GM21447 (cell line): ENCODE data around the gene EYS.
A peak's percentile ranks its signal among the peaks of the same experiment; 100 is the strongest.

Source experiments
- ATAC-seq: cut with Tn5 transposase; IDR thresholded peaks from one replicate; pipeline ENCODE4 v1.9.1; 2021; ENCODE audit not compliant: unreplicated experiment

The EYS gene

DNA sequence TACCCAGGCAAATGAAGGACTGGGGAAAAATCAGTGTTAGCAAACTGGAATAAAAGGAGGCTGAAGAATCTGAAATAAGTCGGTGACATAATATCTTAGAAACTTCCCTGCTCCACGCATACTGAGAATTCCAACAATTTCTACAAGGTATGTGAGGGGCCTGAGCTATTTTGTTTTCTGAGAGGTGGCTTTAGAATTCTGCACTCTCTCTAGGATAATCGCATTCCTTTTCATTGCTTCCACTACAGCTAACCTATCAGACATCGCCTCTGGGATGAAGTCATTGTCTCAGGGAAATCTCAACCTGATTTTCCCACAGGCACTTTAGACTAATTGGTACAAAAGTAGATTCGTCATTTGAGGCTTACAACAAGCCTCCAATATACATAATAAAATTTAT lies 1330.6 kb downstream of the EYS start:
- ATAC-seq, result no peak

DNA sequence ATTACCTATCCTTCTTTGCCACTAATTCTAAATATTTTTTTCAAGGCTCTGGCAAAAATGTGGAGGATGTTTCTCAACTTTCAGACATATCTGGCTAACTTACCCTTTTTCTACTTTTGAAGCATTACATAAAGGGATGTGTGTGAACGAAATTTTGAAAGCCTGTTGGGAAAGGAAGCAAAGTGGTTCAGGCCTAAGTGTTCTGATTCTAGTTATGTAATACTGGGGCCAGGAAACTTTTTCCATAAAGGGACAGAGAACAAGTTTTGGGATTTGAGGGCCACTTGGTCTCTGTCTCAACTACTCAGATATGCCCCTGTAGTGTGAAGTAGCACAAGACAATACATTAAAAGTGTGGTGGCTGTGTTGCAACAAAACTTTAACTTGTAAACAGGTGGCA lies 1349.6 kb downstream of the EYS start:
- no peak for ATAC-seq

DNA sequence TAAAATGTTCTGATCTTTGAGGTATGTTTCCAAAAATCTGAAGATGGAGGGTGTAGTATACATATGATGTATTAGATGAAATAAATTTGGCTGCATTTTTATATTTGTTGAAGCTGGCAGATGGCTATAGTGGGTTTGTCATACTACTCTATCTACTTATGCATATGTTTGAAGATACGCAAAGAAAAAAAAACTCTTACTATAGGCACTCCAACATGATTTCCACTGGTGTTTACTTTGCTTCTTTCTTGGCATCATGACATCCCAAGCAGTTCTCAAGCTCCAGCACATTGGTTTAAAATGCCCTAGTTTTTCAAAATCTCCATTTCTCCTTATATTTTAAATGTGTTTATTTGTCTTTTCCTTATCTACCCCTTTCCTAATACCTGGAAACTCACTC lies 1359.6 kb downstream of the EYS start:
- ATAC-seq, result no peak

DNA sequence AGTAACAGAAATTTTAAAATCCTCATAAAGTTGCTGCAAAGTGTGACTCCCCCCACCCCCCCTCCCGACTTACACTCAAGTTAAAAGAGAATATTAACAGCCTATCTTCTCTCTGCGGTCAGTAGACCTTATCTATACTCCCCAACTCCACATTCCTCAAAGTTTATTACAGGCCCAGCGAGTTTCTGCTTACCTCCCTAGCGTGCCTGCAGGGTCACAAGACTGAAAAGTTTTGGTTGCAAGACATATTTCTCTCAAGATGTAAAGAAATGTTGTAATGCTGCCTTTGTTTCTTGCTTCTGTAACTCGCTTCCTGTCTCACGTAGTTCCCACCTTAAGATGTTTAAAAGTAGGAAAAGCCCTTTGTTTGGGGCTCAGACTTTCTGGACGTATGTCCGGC lies 1371.8 kb downstream of the EYS start:
- ATAC-seq, result no peak

DNA sequence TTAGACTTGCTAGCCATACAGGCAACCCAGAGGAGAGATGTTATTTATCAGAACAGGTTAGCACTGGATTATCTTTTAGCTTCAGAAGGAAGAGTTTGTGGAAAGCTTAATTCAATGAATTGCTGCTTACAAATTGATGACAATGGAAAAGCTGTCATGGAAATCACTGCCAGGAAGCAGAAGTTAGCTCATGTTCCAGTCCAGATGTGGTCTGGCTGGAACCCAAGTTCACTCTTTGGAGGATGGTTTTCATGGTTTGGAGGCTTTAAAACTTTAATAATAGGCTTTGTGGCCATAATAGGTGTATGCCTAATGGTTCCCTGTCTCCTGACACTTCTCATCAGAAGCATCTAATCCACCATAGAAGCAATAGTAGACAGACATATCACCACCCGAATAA lies 1372.4 kb downstream of the EYS start:
- ATAC-seq, result no peak

DNA sequence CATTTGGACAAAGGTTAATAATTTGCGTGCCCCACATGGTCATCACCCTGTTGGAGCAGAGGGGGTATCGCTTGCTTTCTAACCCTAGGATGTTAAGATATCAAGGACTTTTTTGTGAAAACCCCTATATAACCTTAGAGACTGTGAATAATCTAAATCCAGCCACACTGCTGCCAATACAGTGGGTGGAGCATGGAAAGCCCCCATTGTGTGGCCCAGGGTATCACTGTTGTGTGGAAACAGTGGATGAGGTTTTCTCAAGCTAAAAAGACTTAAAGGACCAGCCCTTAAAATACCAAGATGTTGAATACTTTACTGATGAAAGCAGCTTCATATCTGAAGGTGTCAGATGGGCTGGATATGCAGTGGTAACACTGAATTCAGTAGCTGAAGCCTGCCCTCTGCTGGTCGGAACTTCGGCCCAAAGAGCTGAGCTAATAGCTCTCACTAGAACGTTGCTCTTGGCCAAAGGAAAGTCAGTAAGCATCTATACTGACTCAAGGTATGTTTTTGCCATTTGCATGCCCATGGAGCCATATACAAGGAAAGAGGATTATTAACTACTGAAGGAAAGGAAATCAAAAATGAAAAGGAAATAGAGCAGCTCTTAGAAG lies 1376.2 kb downstream of the EYS start:
- ATAC-seq, result no peak

DNA sequence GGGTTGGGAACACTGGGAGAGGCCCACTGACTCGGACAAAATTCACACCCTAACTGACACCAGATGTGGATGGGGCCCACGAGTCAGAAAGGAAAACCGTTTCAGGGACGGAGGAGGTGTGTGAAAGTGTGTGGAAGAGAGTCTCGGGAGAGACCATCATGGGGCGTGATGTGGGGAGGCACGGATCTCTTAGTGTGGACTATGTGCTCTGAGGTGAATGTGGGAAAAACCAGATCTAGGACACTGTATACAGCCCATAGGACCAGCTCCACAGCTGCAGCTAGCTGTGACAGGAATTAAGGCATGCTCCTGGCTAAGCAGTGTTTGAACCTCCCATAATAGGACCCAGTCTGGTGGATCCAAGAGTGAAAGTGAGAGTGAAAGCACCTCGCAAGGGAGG lies 1380.1 kb downstream of the EYS start:
- no peak for ATAC-seq

DNA sequence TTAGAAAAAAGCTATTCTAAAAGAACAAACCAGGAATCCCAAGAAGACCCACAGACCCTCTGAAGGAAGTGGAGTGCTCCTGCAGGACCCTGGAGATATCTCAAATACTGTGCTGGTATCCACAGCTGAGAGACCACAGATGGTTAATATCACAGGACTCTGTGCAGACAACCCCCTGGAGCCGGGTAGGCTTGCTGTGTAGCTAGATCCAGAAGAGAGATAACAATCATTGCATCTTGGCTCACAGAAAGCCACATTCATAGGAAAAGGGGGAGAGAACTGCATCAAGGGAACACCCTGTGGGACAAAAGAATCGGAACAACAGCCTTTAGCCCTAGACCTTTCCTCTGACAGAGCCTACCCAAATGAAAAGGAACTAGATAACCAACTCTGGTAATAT lies 1381.9 kb downstream of the EYS start:
- ATAC-seq, result no peak

DNA sequence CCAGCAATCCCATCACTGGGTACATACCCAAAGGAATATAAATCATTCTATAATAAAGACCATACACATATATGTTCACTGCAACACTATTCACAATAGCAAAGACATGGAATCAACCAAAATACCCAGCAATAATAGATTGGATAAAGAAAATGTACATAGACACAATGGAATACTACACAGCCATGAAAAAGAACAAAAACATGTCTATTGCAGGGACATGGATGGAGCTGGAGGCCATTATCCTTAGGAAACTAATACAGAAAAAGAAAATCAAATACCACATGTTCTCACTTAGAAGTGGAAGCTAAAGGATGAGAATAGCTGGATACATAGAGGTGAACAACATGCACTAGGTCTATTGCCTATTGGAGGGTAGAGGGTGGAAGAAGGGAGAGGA lies 1396.8 kb downstream of the EYS start:
- no peak for ATAC-seq

DNA sequence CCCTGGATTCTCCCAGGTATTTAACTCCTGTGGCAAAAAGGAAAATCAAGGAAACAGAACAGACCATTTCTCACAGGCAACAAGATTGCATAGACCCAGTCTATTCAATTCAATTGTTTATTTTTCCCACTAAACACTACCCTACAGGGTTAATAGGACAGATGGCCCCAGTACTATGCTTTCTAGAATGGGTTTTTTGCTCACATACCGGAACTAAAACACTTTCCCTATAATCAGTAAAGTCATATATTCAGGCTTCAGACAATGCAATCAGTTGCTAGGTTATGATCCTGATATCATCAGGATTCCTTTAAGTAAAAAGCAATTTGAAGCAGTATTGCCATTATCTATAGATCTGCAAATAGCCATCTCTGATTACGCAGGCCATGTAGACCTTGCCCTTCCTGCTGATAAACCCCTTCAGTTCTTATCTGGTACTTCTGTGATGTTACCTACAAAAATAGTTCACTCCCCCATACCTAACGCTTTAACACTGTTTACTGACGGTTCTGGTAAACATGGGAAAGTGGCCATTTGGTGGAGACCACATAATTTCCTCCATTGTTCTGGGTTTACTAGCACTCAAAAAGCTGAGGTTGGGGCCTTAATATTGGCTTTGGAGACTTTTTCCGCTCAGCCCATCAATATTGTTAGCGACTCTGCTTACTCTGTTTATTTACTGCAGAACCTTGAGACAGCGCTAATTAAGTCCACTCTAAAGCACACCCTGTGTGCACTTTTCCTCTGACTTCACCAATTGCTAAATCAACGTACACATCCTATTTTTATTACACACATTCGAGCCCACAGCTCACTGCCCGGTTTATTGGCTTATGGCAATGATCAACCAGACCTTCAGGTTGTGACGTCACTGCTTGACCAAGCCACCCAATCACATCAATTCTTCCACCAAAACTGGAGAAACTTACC lies 1405.5 kb downstream of the EYS start:
- no peak for ATAC-seq

DNA sequence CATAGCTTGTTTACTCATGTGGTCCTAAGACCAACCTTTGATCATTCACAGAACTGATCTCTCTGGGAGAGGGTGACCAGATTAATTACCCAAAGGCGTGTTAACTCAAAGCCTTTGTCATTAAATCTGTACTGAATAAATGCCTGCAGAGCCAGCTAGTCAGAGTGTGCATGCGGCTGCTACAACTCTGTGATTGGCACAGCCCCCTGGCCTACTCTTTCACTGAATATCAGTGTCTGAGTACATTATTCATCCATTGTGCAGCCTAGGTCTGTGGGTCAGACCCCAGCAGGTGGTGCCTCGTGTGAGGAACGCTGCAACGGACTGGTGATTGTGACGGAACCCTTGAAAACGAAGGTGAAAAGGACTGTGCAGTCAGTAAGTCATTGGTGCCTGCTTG lies 1407.8 kb downstream of the EYS start:
- no peak for ATAC-seq

DNA sequence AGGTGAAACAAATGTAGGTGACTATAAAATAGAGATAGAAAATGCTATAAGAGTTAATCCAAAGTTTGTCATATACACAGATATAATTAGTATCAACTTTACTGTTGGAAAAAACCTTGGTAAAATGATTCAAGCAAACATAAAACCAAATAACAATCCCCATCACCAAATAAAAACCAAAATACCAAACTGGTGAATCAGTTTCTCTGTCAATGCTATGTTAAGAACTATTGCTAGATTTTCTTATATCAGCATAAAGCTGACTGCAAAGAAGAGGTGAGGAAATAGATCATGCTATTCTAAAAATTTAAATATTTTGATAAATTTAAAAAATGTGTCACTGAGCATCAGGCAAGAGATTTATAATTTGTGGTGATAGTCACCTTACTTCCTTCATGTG lies 1413.0 kb downstream of the EYS start:
- ATAC-seq, result no peak

DNA sequence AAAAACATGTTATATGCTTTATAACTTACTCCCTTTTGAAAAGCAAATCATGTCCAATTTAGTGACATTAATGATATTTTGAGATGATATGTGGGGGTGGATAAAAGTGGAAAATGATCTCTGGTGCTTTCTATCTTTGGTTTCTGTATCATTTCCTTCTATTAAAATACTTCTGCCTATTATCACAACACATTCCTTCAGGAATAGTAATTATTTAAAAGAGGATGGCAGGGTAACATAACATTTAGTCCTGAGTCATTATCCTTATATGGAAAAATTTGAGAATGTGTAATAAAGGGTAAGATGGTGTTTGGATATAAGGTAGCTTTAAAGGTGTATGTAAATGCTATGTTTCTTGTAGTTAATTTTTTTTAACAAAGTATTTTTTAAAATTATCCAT lies 1413.7 kb downstream of the EYS start:
- no peak for ATAC-seq

DNA sequence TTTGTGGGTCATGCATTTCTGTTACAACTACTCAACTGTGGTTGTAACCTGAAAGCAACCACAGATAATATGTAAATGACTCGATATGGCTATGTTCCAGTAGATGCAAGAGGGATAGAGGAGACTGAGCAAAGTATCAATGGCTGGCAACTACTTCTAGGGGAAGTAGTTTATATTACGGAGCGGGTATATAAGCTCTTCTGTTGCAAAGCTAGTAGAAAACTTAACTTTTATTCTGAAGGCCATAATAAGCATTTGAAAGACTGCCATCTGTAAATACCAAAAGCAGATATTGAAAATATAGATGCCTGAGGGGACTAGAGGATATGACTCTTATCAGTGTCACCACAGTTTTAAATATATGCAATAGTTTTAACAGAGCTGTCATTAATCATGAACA lies 1416.2 kb downstream of the EYS start:
- no peak for ATAC-seq

DNA sequence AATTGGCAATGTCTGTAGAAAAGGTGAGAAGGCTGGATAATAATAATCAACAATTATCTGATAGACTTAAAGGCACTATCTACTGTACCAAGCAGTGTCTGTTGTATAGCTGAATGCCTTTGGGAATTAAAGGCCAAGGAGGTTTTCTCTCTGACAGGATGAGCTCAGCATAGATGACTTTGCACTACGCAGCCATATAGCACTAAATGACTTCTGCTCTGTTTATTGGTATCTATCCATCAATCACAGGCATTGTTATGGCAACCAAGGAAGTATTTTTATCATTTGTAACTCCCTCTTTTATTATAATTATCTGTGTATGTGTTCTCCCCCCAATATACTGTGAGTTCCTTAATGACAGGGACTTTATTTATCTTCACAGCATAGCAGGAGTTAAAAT lies 1417.1 kb downstream of the EYS start:
- ATAC-seq, result no peak

DNA sequence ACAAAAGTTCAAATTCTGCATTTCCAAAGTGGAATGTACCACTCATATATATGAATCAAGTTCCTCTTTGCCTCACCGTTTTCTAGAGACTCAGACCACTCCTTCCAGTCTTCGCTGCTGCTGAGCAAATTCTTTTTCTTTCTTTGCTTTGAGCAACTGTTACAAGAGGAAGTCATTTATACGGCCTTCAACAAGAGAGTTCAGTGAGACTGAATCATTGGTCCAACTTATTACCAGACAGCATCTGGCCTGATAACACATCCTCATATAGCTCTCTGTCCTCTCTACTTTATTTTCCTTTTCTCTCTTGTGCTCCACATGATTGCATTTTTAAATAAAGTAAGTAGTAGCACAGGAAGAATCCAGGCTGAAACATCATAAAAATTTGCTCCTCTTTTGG lies 1418.7 kb downstream of the EYS start:
- no peak for ATAC-seq

DNA sequence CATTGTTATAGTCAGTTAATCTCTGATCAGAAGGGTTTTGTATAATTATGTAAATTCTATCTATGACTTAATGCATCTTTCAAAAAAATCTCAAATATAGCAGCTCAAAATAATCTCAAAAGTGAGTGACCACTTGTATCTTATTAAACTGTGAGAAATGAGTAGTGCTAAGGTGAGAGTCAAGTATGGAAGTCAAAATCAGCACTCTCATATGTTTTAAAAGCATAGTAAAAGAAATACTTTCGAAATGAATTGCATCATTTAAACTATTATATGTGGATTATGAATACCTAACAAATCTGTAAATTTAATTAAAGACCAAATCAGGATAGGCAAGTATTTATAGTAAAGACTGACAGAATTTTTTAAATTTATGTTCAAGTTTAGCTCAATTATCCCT lies 1425.9 kb downstream of the EYS start:
- ATAC-seq, result no peak

DNA sequence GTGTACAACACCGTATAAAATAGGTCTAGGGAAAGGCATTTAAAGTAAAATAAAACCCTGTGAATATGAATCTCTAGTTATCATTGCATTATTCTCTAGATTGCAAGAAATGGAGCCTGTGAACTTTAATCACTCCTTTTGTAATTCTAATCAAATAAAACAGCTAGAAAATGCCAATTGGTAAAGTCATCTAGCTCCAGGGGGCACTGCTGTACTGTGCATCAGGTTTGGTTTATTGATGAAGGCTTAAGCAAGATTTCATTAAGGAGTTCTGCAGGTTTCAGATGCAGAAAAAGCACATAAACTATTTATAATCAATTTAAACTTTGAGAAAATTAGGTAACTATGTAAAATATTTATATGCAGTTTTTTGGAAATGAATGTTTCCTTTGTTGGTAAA lies 1426.5 kb downstream of the EYS start:
- no peak for ATAC-seq

DNA sequence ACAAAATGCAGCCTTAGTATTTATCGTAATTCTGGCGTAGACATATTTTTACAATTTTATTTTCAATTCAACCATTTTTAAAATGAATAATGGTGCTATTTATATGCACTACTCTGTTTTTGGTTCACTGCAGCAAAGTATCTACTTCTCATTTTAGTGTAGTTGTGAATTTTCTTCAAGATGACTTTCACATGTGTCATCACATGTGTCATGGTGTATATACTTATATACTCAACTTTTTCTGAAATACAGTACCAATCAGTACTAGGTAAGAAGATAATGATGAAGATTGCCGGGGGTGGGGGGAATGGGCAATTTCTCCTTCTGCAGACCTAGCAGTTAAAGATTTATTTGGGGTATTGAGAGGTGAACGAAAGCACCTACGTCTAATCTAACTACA lies 1436.9 kb downstream of the EYS start:
- ATAC-seq, result no peak

DNA sequence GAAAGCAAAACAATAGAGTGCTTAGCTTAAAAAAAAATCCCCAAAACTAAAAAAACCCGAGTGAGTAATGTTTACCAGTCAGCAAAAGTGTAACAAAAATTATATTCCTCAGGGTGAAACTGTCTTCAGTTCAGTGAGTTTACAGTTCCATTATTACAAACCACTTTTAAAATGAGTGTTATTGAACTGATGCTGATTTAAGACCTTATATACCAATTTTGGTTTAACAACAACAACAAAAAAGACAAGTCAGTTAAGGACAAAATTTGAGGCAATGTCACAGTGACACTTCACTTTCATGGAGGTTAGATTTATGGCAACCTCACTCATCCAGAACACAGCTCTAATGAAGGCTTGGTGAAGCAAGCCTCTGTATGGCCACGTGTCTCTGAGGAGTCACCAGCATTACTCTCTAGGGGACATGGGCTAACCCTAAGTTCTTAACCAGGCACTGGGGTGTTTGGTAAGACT lies 1440.6 kb downstream of the EYS start:
- ATAC-seq, result peak; percentile 77

DNA sequence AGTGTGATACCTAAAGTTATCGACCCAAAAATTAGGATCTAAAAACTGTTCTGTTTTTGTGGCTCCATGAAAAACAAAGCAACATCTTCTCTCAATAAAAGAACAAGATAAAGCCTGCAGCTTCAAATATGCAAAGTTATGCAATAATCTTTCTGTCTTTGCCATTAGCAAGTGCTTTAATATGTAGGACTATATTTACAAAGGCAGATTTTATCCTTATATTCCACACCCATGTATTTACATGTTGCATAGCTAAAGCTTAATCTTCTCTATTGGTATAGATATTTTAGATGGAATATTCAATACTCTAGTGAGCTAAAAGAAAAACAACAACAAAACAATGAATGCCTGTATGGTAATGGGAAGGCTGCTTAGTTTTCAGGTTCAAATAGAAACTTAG lies 1443.2 kb downstream of the EYS start:
- no peak for ATAC-seq

DNA sequence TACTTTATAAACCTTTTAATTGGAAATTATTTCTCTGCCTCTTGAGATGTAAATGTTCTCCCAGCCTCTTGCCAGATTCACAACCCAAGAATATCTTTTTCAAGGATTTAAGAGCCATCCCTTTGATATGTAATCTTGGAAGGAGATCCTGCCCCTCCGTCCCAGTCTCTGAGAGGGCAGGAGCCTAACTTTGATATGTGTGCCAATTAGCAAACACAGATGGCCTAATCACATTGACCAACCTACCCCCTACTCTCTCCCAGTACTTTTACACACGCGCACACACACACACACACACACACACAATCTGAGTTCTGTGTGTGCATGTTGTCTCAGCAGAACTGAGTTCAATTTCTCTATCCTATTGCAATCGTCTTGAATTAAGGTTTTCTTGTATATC lies 1447.7 kb downstream of the EYS start:
- no peak for ATAC-seq

DNA sequence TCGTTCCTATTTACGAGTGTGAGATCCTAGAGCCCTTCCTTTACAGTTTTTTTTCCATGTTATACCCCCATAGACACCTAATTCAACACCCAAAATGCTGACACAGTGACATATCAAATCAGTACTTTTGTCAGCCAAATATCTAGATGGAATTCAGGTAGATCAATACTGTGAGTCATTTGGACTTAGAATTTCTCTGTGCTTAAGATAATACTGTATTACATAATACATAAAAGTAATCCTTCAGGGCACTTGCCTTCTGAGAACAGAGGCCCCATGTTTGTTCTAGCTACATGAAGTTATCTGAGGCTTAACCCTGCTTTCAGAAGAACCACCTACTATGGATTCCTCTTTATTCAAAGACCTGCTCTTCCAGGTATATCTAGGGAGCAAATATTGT lies 1448.3 kb downstream of the EYS start:
- ATAC-seq, result no peak
